ENCODE measurements around the gene KATNIP. TPM values are rescaled to one million over a fixed set of nuclear protein-coding genes. Genes with fewer than 3 reads are reported as not detected.

KATNIP gene
- total RNA-seq, 1 donor from 2014 or later, result 20.5 TPM

DNA sequence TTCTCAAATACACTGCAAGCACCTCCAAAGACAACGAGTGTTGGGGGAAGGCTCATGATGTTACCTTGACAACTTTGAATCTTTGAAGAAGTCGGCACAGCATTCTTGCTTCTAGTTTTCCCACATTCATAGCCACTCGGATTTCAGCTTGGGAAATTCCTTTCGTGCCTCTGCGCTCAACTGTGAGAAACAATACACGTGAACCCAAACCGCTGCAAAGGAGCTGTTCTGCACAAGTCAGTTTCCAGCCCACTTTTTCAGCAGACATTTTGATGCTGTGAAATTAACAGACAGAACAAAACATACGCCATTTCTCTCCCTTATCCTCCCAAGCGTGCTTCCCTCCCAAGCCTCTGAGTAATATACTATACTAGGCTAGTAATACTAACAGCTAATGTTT is 41.5 kb upstream of the KATNIP start:
- TF ChIP-seq, protein P1, sequence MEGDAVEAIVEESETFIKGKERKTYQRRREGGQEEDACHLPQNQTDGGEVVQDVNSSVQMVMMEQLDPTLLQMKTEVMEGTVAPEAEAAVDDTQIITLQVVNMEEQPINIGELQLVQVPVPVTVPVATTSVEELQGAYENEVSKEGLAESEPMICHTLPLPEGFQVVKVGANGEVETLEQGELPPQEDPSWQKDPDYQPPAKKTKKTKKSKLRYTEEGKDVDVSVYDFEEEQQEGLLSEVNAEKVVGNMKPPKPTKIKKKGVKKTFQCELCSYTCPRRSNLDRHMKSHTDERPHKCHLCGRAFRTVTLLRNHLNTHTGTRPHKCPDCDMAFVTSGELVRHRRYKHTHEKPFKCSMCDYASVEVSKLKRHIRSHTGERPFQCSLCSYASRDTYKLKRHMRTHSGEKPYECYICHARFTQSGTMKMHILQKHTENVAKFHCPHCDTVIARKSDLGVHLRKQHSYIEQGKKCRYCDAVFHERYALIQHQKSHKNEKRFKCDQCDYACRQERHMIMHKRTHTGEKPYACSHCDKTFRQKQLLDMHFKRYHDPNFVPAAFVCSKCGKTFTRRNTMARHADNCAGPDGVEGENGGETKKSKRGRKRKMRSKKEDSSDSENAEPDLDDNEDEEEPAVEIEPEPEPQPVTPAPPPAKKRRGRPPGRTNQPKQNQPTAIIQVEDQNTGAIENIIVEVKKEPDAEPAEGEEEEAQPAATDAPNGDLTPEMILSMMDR (IDR thresholded peaks at IDR 0.05), result no peak
- H3K4me1 Mint-ChIP-seq (ENCODE audit: low read depth), result no peaks in the 10 kb centered on the region
- DNase-seq (ENCODE audit: low spot score), result no peak
- peaks cover 57% of the 10 kb centered on the region for H3K36me3 Mint-ChIP-seq (ENCODE audit: low read depth)
- H3K9me3 Mint-ChIP-seq (ENCODE audit: low read depth), result no peaks in the 10 kb centered on the region
- no peak overlapping the region for H3K4me3 Mint-ChIP-seq (ENCODE audit: unreplicated experiment)
- H3K27ac Mint-ChIP-seq (ENCODE audit: unreplicated experiment), result no peak overlapping the region
- H3K27me3 Mint-ChIP-seq (ENCODE audit: low read depth), result no peaks in the 10 kb centered on the region

DNA sequence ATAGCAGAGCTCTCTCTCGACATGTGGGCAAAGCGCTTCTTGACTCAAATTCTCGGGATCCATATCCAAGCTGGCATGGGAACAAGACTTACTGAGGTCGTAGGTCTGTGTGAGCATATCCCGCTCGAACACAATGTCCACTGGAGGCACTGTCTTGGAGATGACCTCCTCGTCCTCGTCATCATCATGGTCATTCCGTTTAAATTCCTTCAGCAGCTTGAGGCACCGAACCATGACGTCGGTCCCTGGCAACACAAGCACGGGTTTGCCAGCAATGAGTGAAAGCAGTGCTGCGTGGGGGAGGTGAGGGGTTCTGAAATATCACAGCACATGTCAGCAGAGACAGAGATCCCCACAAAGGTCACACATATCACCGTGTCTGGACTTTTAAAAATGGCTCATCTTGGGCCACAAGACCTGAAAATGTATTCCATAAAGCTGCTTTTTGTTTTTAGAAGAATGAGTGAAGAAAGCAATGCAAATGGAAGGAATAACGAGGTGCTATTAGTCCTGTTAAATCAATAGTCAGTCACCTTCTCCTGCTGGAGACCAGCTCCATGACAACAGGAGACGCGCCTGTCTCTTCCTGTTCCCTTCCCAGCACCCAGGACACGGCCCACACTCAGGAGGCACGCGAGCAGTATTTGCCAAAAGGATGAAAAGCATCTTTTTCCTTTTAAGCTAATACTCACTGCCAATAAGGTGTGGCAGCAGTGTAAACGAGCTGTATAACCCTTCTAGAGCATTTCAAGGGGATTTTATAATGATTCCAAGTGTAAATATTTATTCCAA is 38.1 kb upstream of the KATNIP start:
- TF ChIP-seq, protein P1 (IDR thresholded peaks at IDR 0.05), result no peak
- no peaks in the 10 kb centered on the region for H3K4me1 Mint-ChIP-seq (ENCODE audit: low read depth)
- no peak for DNase-seq (ENCODE audit: low spot score)
- H3K9me3 Mint-ChIP-seq (ENCODE audit: low read depth), result no peaks in the 10 kb centered on the region
- H3K27me3 Mint-ChIP-seq (ENCODE audit: low read depth), result no peaks in the 10 kb centered on the region
- H3K27ac Mint-ChIP-seq (ENCODE audit: unreplicated experiment), result no peak overlapping the region
- H3K36me3 Mint-ChIP-seq (ENCODE audit: low read depth), result peaks cover 35% of the 10 kb centered on the region
- no peak overlapping the region for H3K4me3 Mint-ChIP-seq (ENCODE audit: unreplicated experiment)

DNA sequence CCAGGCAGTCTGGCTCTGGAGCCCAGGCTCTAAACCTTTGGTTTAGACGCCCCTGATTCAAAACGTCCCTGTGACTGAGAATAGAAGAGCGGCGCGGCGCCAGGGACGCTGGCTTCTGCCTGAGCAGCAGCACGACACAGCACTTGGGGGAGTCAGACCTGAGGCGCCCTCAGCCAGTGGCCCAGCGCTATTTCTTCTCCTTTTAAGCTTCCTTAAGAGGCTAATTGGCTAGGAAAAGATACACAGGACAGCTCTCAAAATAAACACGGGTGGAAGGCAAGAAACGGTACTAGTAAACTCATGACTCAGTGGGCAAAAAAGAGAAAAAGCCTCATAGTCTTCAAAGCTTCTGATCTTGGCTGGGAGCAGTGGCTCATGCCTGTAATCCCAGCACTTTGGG is 35.1 kb upstream of the KATNIP start:
- no peak overlapping the region for H3K27ac Mint-ChIP-seq (ENCODE audit: unreplicated experiment)
- H3K27me3 Mint-ChIP-seq (ENCODE audit: low read depth), result no peaks in the 10 kb centered on the region
- H3K9me3 Mint-ChIP-seq (ENCODE audit: low read depth), result no peaks in the 10 kb centered on the region
- TF ChIP-seq, protein P1 (IDR thresholded peaks at IDR 0.05), result no peak
- H3K36me3 Mint-ChIP-seq (ENCODE audit: low read depth), result peaks cover 34% of the 10 kb centered on the region
- no peak for DNase-seq (ENCODE audit: low spot score)
- no peaks in the 10 kb centered on the region for H3K4me1 Mint-ChIP-seq (ENCODE audit: low read depth)
- no peak overlapping the region for H3K4me3 Mint-ChIP-seq (ENCODE audit: unreplicated experiment)

DNA sequence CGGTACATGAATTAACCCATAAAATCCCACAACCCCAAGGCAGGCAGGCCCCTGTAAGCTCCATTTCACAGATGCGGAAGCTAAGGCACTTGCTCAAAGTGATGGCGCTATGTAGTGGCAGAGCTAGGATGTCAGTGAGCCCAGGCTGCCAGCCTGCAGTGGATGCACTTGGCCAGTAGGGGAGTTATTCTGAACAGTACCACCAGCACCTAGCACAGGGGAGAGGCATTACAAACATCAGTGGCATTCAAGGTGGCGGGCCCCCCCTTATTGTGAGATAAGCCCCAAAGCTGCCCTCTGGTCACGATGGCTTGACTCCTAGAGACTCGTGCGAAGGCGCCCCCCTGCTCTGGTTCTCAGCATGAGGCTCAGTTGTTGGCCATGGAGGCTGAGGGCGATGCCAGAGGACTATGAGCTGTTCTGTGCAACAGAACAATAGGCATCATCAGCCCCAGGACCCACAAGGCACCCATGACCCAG is 34.0 kb upstream of the KATNIP start:
- peaks cover 32% of the 10 kb centered on the region for H3K36me3 Mint-ChIP-seq (ENCODE audit: low read depth)
- no peaks in the 10 kb centered on the region for H3K9me3 Mint-ChIP-seq (ENCODE audit: low read depth)
- H3K4me3 Mint-ChIP-seq (ENCODE audit: unreplicated experiment), result no peak overlapping the region
- no peak for DNase-seq (ENCODE audit: low spot score)
- no peak overlapping the region for H3K27ac Mint-ChIP-seq (ENCODE audit: unreplicated experiment)
- TF ChIP-seq, protein P1 (IDR thresholded peaks at IDR 0.05), result peak; percentile 70
- no peaks in the 10 kb centered on the region for H3K27me3 Mint-ChIP-seq (ENCODE audit: low read depth)
- no peaks in the 10 kb centered on the region for H3K4me1 Mint-ChIP-seq (ENCODE audit: low read depth)

DNA sequence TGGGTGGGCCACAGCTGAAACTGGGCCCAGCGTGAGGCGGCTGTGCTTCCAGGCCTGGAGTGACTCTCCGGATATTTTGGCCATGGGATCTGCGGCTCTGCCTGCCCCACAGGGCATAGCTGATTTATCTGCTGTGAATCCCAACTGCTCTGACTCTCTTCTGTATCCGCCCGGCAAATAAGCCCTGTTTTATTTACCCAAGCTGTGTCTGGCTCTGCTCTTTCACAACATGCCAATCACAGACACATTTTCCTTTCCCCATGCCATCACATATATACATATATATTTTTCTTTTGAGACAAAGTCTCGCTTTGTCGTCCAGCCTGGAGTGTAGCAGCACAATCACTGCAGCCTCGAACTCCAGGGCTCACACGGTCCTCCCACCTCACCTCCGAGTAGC is 33.6 kb upstream of the KATNIP start:
- Mint-ChIP-seq H3K27ac (ENCODE audit: unreplicated experiment) (no peak overlapping the region), H3K9me3 (ENCODE audit: low read depth) (no peaks in the 10 kb centered on the region), H3K27me3 (ENCODE audit: low read depth) (no peaks in the 10 kb centered on the region), H3K4me3 (ENCODE audit: unreplicated experiment) (no peak overlapping the region), H3K4me1 (ENCODE audit: low read depth) (peaks cover 4% of the 10 kb centered on the region), H3K36me3 (ENCODE audit: low read depth) (peaks cover 31% of the 10 kb centered on the region)
- no peak for DNase-seq (ENCODE audit: low spot score)
- TF ChIP-seq, protein P1 (IDR thresholded peaks at IDR 0.05), result no peak
